Neural crest cell (in vitro differentiated cells): ENCODE measurements around the gene PRAMEF14. TPM values are rescaled to one million over a fixed set of nuclear protein-coding genes. Genes with fewer than 3 reads are reported as not detected.
A peak's percentile ranks its signal among the peaks of the same experiment; 100 is the strongest.
"Not testable (repeated sequence)": the region's sequence is repeated elsewhere in the genome, so short reads cannot be mapped to it uniquely, and the experiment has no call there.

ENCODE experiments used
- DNase-seq: peaks from one replicate; pipeline ENCODE4 v3.0.0; 2021; ENCODE audit warnings: low read depth, mixed read lengths, low spot score
- H3K27ac Mint-ChIP-seq: one replicate; pipeline ENCODE4 v1.8.0; 2021; ENCODE audit warnings: mild to moderate bottlenecking, mixed read lengths; ENCODE audit not compliant: unreplicated experiment
- H3K27me3 Mint-ChIP-seq: 2 replicates; pipeline ENCODE4 v1.8.0; 2021; ENCODE audit warnings: low read depth, mild to moderate bottlenecking, mixed read lengths
- H3K36me3 Mint-ChIP-seq: 2 replicates; pipeline ENCODE4 v1.8.0; 2021; ENCODE audit warnings: low read depth, mild to moderate bottlenecking, mixed read lengths
- H3K4me1 Mint-ChIP-seq: 2 replicates; pipeline ENCODE4 v1.8.0; 2021; ENCODE audit warnings: mixed read lengths
- H3K4me3 Mint-ChIP-seq: one replicate; pipeline ENCODE4 v1.8.0; 2021; ENCODE audit warnings: mild to moderate bottlenecking, mixed read lengths
- H3K9me3 Mint-ChIP-seq: 2 replicates; pipeline ENCODE4 v1.8.0; 2021; ENCODE audit warnings: mixed read lengths
- long read RNA-seq: library from polyadenylated mRNA; unstranded; transcript quantifications from one replicate; pipeline ENCODE4 v2.0.0, GENCODE V29; 2020
- total RNA-seq: library from RNA; stranded (reverse); gene quantifications from 2 replicates; pipeline ENCODE4 v1.2.1, GENCODE V29; 2021

The PRAMEF14 gene
- total RNA-seq, result not detected in 2 replicates
- long read RNA-seq, result 0 reads

DNA sequence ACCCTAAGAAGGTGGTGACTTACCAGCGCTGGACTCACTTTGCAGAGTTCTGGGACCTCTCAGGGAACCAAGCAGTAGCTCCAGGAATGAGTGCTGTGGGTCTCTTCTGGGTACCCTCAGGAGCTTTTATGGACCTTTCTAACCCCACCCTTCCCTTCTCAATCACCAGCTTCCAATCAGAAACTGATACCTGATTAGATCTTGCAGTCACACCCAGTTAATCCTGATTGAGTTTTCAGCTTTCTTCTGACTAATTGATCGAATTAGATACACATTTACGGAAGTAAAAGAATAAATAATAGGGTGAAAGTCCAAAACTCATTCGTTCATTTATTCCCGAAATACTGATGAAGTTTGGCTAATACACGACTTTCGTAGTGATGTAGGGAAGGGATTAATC is at the start of gene PRAMEF14:
TSS of gene PRAMEF14 (minus strand) at position 101 of the 400 bp plus-strand sequence. CDS start 1,820 bp downstream, outside the sequence.
- not testable (repeated sequence) for H3K9me3 Mint-ChIP-seq, H3K36me3 Mint-ChIP-seq

GRCh38 chr1:13395311-13395710 is 48.4 kb upstream of the PRAMEF14 start:
- not testable (repeated sequence) for H3K36me3 Mint-ChIP-seq, H3K27ac Mint-ChIP-seq, H3K4me1 Mint-ChIP-seq, H3K9me3 Mint-ChIP-seq, H3K4me3 Mint-ChIP-seq, H3K27me3 Mint-ChIP-seq, DNase-seq

More for the DNA sequence above, at the start of gene PRAMEF14:
- not testable (repeated sequence) for H3K4me1 Mint-ChIP-seq, H3K27ac Mint-ChIP-seq, H3K27me3 Mint-ChIP-seq, H3K4me3 Mint-ChIP-seq, DNase-seq

GRCh38 chr1:13394761-13395160 is 47.8 kb upstream of the PRAMEF14 start:
- H3K4me1 Mint-ChIP-seq, H3K36me3 Mint-ChIP-seq, H3K27me3 Mint-ChIP-seq, H3K9me3 Mint-ChIP-seq, H3K27ac Mint-ChIP-seq, DNase-seq, H3K4me3 Mint-ChIP-seq: not testable (repeated sequence)

DNA sequence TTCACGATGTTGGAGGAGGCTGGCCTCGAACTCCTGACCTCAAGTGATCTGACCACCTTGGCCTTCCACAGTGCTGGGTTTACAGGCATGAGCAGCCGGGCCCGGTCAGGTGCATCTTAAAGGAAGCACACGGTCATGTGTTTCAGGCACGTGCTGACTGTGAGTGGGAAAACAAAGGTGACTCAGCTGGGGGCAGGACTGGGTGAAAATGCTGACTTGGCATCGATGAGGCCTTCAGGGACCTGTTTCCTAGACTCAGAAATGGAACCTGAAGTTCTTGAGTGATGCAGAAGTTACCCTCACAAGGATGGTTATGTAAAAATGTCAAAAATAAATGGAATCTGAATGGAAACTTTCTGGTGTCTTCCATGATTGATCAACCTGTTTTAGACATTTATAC is 46.1 kb upstream of the PRAMEF14 start:
- not testable (repeated sequence) for H3K9me3 Mint-ChIP-seq, DNase-seq, H3K4me3 Mint-ChIP-seq, H3K36me3 Mint-ChIP-seq, H3K27ac Mint-ChIP-seq, H3K4me1 Mint-ChIP-seq, H3K27me3 Mint-ChIP-seq

GRCh38 chr1:13389332-13389731 is 42.4 kb upstream of the PRAMEF14 start, which contains the start of gene PRAMEF17:
Gene PRAMEF17 (plus strand): TSS chr1:13389632. CDS start chr1:13389658, 26 bp downstream.
- not testable (repeated sequence) for H3K27ac Mint-ChIP-seq, H3K27me3 Mint-ChIP-seq, H3K9me3 Mint-ChIP-seq

DNA sequence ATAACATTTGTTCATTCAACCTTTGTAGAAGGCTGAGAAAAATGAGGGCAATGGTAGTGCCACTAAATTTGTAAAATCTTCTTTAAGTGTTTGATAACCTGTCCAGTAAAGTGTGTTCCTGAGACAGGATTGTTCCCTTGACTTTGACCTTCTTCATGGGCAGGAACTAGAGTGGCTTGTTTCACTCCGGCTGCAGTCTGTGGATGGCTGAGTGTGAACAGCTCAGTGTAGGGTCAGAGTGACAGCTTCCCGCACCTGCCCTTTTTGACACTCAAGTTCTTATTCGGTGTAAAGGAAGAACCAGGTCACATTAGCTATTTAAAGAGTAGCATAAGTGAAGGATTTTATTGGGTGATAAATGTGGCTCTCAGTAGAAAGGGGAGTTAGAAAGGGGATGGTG is 33.4 kb upstream of the PRAMEF14 start:
- H3K9me3 Mint-ChIP-seq, H3K27ac Mint-ChIP-seq, DNase-seq: not testable (repeated sequence)

More at GRCh38 chr1:13389332-13389731, 42.4 kb upstream of the PRAMEF14 start, which contains the start of gene PRAMEF17:
- not testable (repeated sequence) for DNase-seq, H3K4me1 Mint-ChIP-seq, H3K36me3 Mint-ChIP-seq, H3K4me3 Mint-ChIP-seq

GRCh38 chr1:13378983-13379382 is 32.0 kb upstream of the PRAMEF14 start:
- H3K27ac Mint-ChIP-seq, H3K9me3 Mint-ChIP-seq, H3K36me3 Mint-ChIP-seq: not testable (repeated sequence)

More for the DNA sequence above, 33.4 kb upstream of the PRAMEF14 start:
- not testable (repeated sequence) for H3K4me1 Mint-ChIP-seq, H3K36me3 Mint-ChIP-seq, H3K27me3 Mint-ChIP-seq, H3K4me3 Mint-ChIP-seq

DNA sequence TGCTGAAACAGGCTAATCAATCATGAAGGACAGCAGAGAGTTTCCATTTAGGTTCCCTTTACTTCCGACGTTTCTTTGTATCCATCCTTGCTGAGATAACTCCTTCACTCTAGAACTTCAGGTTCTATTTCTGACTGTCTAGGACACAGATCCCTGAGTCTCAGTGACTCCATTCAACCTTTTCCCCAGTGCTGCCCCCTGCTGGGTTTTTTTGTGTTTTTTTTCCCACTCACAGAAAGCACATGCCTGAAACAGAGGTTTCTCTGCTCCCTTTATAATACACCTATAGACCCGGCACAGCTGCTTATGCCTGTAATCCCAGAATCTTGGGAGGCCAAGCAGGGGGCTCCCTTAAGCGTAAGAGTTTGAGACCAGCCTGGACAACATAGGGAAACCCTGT is 21.6 kb upstream of the PRAMEF14 start:
- not testable (repeated sequence) for H3K36me3 Mint-ChIP-seq, H3K27ac Mint-ChIP-seq, H3K27me3 Mint-ChIP-seq, H3K4me1 Mint-ChIP-seq, H3K9me3 Mint-ChIP-seq, H3K4me3 Mint-ChIP-seq
- DNase-seq, result peak; percentile 21

More at GRCh38 chr1:13378983-13379382, 32.0 kb upstream of the PRAMEF14 start:
- DNase-seq, H3K27me3 Mint-ChIP-seq, H3K4me3 Mint-ChIP-seq, H3K4me1 Mint-ChIP-seq: not testable (repeated sequence)

- peaks cover 11% of the 10 kb centered on the region for H3K27me3 Mint-ChIP-seq
- DNase-seq, H3K4me1 Mint-ChIP-seq, H3K27ac Mint-ChIP-seq, H3K36me3 Mint-ChIP-seq, H3K9me3 Mint-ChIP-seq, H3K4me3 Mint-ChIP-seq: not testable (repeated sequence)
Observed at GRCh38 chr1:13366536-13366935, 19.6 kb upstream of the PRAMEF14 start.

DNA sequence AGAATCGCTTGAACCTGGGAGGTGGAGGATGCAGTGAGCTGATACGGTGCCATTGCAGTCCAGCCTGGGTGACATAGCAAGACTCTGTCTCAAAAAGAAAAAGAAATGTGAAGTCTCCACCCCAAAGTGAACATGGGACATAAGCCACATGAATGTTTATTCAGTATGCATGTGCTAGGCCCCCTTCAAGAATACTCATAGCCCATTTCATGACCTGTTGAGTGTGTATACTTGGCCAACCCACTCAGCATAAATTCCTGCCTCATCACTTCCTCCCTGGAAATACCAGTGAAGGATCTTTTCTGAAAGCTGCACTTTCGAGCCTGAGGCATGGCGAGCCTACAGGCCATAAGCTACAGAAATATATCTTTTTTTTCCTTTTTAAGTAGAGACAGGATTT is 18.0 kb upstream of the PRAMEF14 start:
- H3K27me3 Mint-ChIP-seq, DNase-seq, H3K9me3 Mint-ChIP-seq, H3K4me1 Mint-ChIP-seq, H3K36me3 Mint-ChIP-seq, H3K27ac Mint-ChIP-seq, H3K4me3 Mint-ChIP-seq: not testable (repeated sequence)

DNA sequence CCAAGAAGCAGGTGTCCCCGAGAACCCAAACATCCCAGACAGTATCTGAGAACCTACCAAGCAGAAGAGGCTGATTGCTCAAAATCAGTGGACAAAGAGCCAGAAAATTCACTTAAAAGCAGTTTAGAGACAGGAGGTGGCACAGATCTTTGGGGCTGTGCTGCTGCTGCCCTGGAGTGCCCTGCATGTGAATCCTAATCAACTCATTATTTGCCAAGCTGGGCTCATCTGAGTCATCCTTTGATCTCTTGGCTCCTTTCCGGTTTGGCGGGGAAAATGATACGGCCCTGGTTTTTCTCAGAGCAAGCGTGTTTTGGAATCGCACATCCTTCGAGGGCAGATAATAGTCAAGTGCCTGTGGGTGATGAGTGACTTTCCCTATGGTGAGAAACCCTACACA is 15.4 kb upstream of the PRAMEF14 start:
- H3K27ac Mint-ChIP-seq, H3K9me3 Mint-ChIP-seq, H3K27me3 Mint-ChIP-seq, H3K4me3 Mint-ChIP-seq, H3K4me1 Mint-ChIP-seq, H3K36me3 Mint-ChIP-seq, DNase-seq: not testable (repeated sequence)
